HepG2 (cell line): ENCODE measurements around the gene AMOTL2. TPM values are rescaled to one million over a fixed set of nuclear protein-coding genes. Genes with fewer than 3 reads are reported as not detected.
A peak's percentile ranks its signal among the peaks of the same experiment; 100 is the strongest.

Source experiments
- ARNT2 ChIP-seq: sonication (generic); formaldehyde crosslinking; IDR thresholded peaks from 2 replicates; pipeline ENCODE4 v1.8.0; 2022; ENCODE audit warnings: mild to moderate bottlenecking, low read depth, missing genetic modification reagents, moderate library complexity
- CREB3 ChIP-seq: sonication (generic); formaldehyde crosslinking; IDR thresholded peaks from 2 replicates; pipeline ENCODE4 v1.5.0; 2020; ENCODE audit warnings: missing genetic modification reagents
- CSRNP1 ChIP-seq: sonication (generic); formaldehyde crosslinking; IDR thresholded peaks from 2 replicates; pipeline ENCODE4 v1.8.1; 2023; ENCODE audit warnings: mild to moderate bottlenecking, missing genetic modification reagents
- DR1 ChIP-seq: sonication (generic); formaldehyde crosslinking; IDR thresholded peaks from 2 replicates; pipeline ENCODE4 v1.8.0; 2021; ENCODE audit warnings: mild to moderate bottlenecking, missing genetic modification reagents, inconsistent platforms
- HIC2 ChIP-seq: sonication (generic); formaldehyde crosslinking; IDR thresholded peaks from 2 replicates; pipeline ENCODE4 v1.9.0; 2022; ENCODE audit warnings: low read depth, missing genetic modification reagents
- KMT2A ChIP-seq: sonication (generic); formaldehyde crosslinking; IDR thresholded peaks from 2 replicates; pipeline ENCODE4 v1.4.0; 2020; ENCODE audit warnings: missing genetic modification reagents
- MTF1 ChIP-seq: sonication (generic); formaldehyde crosslinking; IDR thresholded peaks from 2 replicates; pipeline ENCODE4 v1.5.0; 2020; ENCODE audit warnings: missing genetic modification reagents
- NFIC ChIP-seq: IDR thresholded peaks from 2 replicates; pipeline ENCODE4 v1.6.1; 2012; ENCODE audit warnings: mild to moderate bottlenecking, low read length, inconsistent platforms
- POGZ ChIP-seq: sonication (generic); formaldehyde crosslinking; IDR thresholded peaks from 2 replicates; pipeline ENCODE4 v1.4.0; 2020; ENCODE audit warnings: mild to moderate bottlenecking, missing genetic modification reagents
- POLR2AphosphoS2 ChIP-seq: IDR thresholded peaks from 2 replicates; pipeline ENCODE4 v1.6.1; 2011; ENCODE audit warnings: low read depth, low read length, improper control_type of control experiment
- SIN3B ChIP-seq: fragments of 150-350 bp; IDR thresholded peaks from 2 replicates; pipeline ENCODE4 v1.6.1; 2014; ENCODE audit warnings: low read length
- SOX5 ChIP-seq: IDR thresholded peaks from 2 replicates; pipeline ENCODE4 v1.6.1; 2016; ENCODE audit warnings: borderline replicate concordance
- SP4 ChIP-seq: sonication (generic); formaldehyde crosslinking; IDR thresholded peaks from 2 replicates; pipeline ENCODE4 v1.8.1; 2023; ENCODE audit warnings: mild to moderate bottlenecking, missing genetic modification reagents
- SP5 ChIP-seq: IDR thresholded peaks from 2 replicates; pipeline ENCODE4 v1.6.1; 2016; ENCODE audit warnings: low read depth, borderline replicate concordance
- ZBTB25 ChIP-seq: IDR thresholded peaks from 2 replicates; pipeline ENCODE4 v1.6.1; 2018; ENCODE audit warnings: missing genetic modification reagents
- ZMYM2 ChIP-seq: sonication (generic); formaldehyde crosslinking; IDR thresholded peaks from 2 replicates; pipeline ENCODE4 v1.8.0; 2022; ENCODE audit warnings: mild to moderate bottlenecking, missing genetic modification reagents
- ZNF224 ChIP-seq: sonication (generic); formaldehyde crosslinking; IDR thresholded peaks from 2 replicates; pipeline ENCODE4 v1.5.0; 2020; ENCODE audit warnings: mild to moderate bottlenecking, missing genetic modification reagents
- ZNF703 ChIP-seq: sonication (generic); formaldehyde crosslinking; IDR thresholded peaks from 2 replicates; pipeline ENCODE4 v1.5.1; 2020; ENCODE audit warnings: missing genetic modification reagents, mild to moderate bottlenecking, moderate library complexity, borderline replicate concordance
- ZNF75D ChIP-seq: sonication (generic); formaldehyde crosslinking; IDR thresholded peaks from 2 replicates; pipeline ENCODE4 v1.8.1; 2023; ENCODE audit warnings: missing genetic modification reagents, mild to moderate bottlenecking, borderline replicate concordance
- polyA plus RNA-seq, 8 experiments: library from polyadenylated mRNA; depleted of rRNA in 3 of 8; stranded (reverse) in 7 of 8; unstranded in 1 of 8; fragments of >200 nt; fragmentation: Illumina TruSeq in 4 of 8; extraction: Trizol in 4 of 8; gene quantifications; 2 replicates each; pipeline versions ENCODE4 v1.2.1 to v1.2.3, GENCODE V29; 2011 to 2016; ENCODE audit warnings: low read depth in 4 of 8, missing spikeins in 1 of 8, mixed read lengths in 1 of 8; ENCODE audit not compliant: insufficient read depth in 1 of 8
- total RNA-seq, 5 experiments: library from RNA; depleted of rRNA; stranded (reverse); fragments of >200 nt; fragmentation: Illumina TruSeq; extraction: Trizol; gene quantifications; 2 replicates each; pipeline ENCODE4 v1.2.3, GENCODE V29; 2016; ENCODE audit warnings: low read depth in 1 of 5
- TF ChIP-seq, protein P1 (sequence below): sonication (generic); formaldehyde crosslinking; IDR thresholded peaks from 2 replicates; pipeline ENCODE4 v1.5.1; 2020; ENCODE audit warnings: missing genetic modification reagents, mild to moderate bottlenecking, borderline replicate concordance
- TF ChIP-seq, protein P2 (sequence below): IDR thresholded peaks from 2 replicates; pipeline ENCODE4 v1.6.1; 2016; ENCODE audit warnings: control low read depth

AMOTL2 gene
- total and polyA plus RNA-seq, 2 of the 13 experiments (the other 11 are each of a cell fraction or from before 2014, with no cell fraction given), result 17.3 to 18.5 TPM

GRCh38 chr3:134374105-134374790 is at the start of gene AMOTL2 (continued):
- TF ChIP-seq, protein P1, sequence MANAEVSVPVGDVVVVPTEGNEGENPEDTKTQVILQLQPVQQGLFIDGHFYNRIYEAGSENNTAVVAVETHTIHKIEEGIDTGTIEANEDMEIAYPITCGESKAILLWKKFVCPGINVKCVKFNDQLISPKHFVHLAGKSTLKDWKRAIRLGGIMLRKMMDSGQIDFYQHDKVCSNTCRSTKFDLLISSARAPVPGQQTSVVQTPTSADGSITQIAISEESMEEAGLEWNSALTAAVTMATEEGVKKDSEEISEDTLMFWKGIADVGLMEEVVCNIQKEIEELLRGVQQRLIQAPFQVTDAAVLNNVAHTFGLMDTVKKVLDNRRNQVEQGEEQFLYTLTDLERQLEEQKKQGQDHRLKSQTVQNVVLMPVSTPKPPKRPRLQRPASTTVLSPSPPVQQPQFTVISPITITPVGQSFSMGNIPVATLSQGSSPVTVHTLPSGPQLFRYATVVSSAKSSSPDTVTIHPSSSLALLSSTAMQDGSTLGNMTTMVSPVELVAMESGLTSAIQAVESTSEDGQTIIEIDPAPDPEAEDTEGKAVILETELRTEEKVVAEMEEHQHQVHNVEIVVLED (CRISPR knock-in tag), result peak; percentile 59
- TF ChIP-seq, protein P2, sequence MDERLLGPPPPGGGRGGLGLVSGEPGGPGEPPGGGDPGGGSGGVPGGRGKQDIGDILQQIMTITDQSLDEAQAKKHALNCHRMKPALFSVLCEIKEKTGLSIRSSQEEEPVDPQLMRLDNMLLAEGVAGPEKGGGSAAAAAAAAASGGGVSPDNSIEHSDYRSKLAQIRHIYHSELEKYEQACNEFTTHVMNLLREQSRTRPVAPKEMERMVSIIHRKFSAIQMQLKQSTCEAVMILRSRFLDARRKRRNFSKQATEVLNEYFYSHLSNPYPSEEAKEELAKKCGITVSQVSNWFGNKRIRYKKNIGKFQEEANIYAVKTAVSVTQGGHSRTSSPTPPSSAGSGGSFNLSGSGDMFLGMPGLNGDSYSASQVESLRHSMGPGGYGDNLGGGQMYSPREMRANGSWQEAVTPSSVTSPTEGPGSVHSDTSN (CRISPR knock-in tag), result no peak
- TF ChIP-seq KMT2A (CRISPR knock-in tag) (peak; percentile 41; the same call in 1 of the 2 replicates), ARNT2 (CRISPR knock-in tag) (peak; percentile 37; the same call in 1 of the 2 replicates), SOX5 (CRISPR knock-in tag) (peak; percentile 78), ZNF703 (CRISPR knock-in tag) (peak; percentile 86; the same call in 1 of the 2 replicates), CREB3 (CRISPR knock-in tag) (peak; percentile 83; the same call in 1 of the 2 replicates), SIN3B (peak; percentile 46; the same call in 1 of the 2 replicates), POGZ (CRISPR knock-in tag) (peak; percentile 75), SP4 (CRISPR knock-in tag) (peak; percentile 82), ZMYM2 (0 out of 2 replicates have a peak, but pooled peaks have one; percentile 7), CSRNP1 (CRISPR knock-in tag) (peak; percentile 69), ZBTB25 (peak; percentile 44; the same call in 1 of the 2 replicates), ZNF224 (CRISPR knock-in tag) (peak; percentile 59; the same call in 1 of the 2 replicates), HIC2 (peak; percentile 35; the same call in 1 of the 2 replicates), SP5 (CRISPR knock-in tag) (peak; percentile 99), MTF1 (CRISPR knock-in tag) (peak; percentile 51; the same call in 1 of the 2 replicates), DR1 (CRISPR knock-in tag) (peak; percentile 81), ZNF75D (no peak), POLR2AphosphoS2 (peak; percentile 84; the same call in 1 of the 2 replicates), NFIC (0 out of 2 replicates have a peak, but pooled peaks have one; percentile 45)
